SH-SY5Y (cell line): Measurements from ENCODE around the gene HDAC9.

ENCODE experiments used
- GATA2 ChIP-seq: IDR thresholded peaks from 2 replicates; pipeline ENCODE4 v1.6.1; 2011; ENCODE audit warnings: mild to moderate bottlenecking, low read depth, low read length
- GATA3 ChIP-seq: IDR thresholded peaks from 2 replicates; pipeline ENCODE4 v1.6.1; 2011; ENCODE audit warnings: low read depth, mild to moderate bottlenecking, low read length, moderate library complexity

GRCh38 chr7:18877874-18878273, 382.3 kb downstream of the HDAC9 start:
- TF ChIP-seq GATA2 (no peak), GATA3 (no peak)
